Keratinocyte (primary cell): ENCODE results near the gene VPS13C. TPM values are rescaled to one million over a fixed set of nuclear protein-coding genes. Genes with fewer than 3 reads are reported as not detected.

Source experiments
- DNase-seq: peaks from one replicate; pipeline ENCODE4 v3.0.0-alpha.2; 2011; ENCODE audit warnings: low read depth, missing footprints, low spot score
- FAIRE-seq: peaks from 2 replicates; lab custom pipeline; 2011; peaks lifted over from hg19 to GRCh38; lab: Jason Lieb, UNC
- H2AFZ ChIP-seq: 2 replicates; pipeline ENCODE4 v1.6.0; 2012; ENCODE audit warnings: low read length, control low read depth, inconsistent platforms; ENCODE audit not compliant: control insufficient read depth
- H3K27ac ChIP-seq: 2 replicates; pipeline ENCODE4 v1.5.1; 2011; ENCODE audit warnings: low read length; ENCODE audit not compliant: control insufficient read depth, insufficient read depth
- H3K27me3 ChIP-seq: 3 replicates; pipeline ENCODE4 v1.6.0; 2011; ENCODE audit warnings: low read length; ENCODE audit not compliant: control insufficient read depth, insufficient read depth; ENCODE audit errors: extremely low read depth
- H3K36me3 ChIP-seq, 2 experiments: 2 replicates in 1 of 2; 3 replicates in 1 of 2; pipeline ENCODE4 v1.5.1; 2011; ENCODE audit warnings: low read length in 2 of 2, mild to moderate bottlenecking in 1 of 2; ENCODE audit not compliant: control insufficient read depth in 2 of 2, insufficient read depth in 2 of 2; ENCODE audit errors: extremely low read depth in 1 of 2
- H3K4me1 ChIP-seq: 3 replicates; pipeline ENCODE4 v1.5.1; 2011; ENCODE audit warnings: low read length; ENCODE audit not compliant: control insufficient read depth, insufficient read depth; ENCODE audit errors: extremely low read depth
- H3K4me2 ChIP-seq: 3 replicates; pipeline ENCODE4 v1.6.0; 2011; ENCODE audit warnings: low read depth, low read length; ENCODE audit not compliant: control insufficient read depth, insufficient read depth; ENCODE audit errors: extremely low read depth
- H3K4me3 ChIP-seq, 3 experiments: fragments of 200-600 bp in 1 of 3; sonication (generic) in 1 of 3; 2 replicates in 2 of 3; 3 replicates in 1 of 3; pipeline ENCODE4 v1.5.1; 2011 to 2016; ENCODE audit warnings: low read length in 3 of 3, mild to moderate bottlenecking in 3 of 3, control low read depth in 2 of 3, inconsistent platforms in 1 of 3, low read depth in 1 of 3, mixed read lengths in 1 of 3, mixed run types in 1 of 3, moderate library complexity in 1 of 3; ENCODE audit not compliant: control insufficient read depth in 2 of 3, insufficient read depth in 2 of 3; ENCODE audit errors: extremely low read depth in 1 of 3
- H3K79me2 ChIP-seq: 2 replicates; pipeline ENCODE4 v1.6.0; 2012; ENCODE audit warnings: low read length; ENCODE audit not compliant: control insufficient read depth, insufficient read depth
- H3K9ac ChIP-seq: 3 replicates; pipeline ENCODE4 v1.6.0; 2011; ENCODE audit warnings: low read length; ENCODE audit not compliant: control insufficient read depth, insufficient read depth; ENCODE audit errors: extremely low read depth
- H3K9me1 ChIP-seq: 3 replicates; pipeline ENCODE4 v1.6.0; 2011; ENCODE audit warnings: low read length; ENCODE audit not compliant: control insufficient read depth, insufficient read depth; ENCODE audit errors: extremely low read depth
- H3K9me3 ChIP-seq: 2 replicates; pipeline ENCODE4 v1.5.1; 2012; ENCODE audit warnings: low read depth, low read length; ENCODE audit not compliant: control insufficient read depth
- H4K20me1 ChIP-seq: 3 replicates; pipeline ENCODE4 v1.6.0; 2011; ENCODE audit warnings: low read length; ENCODE audit not compliant: control insufficient read depth, insufficient read depth; ENCODE audit errors: extremely low read depth
- EZH2 ChIP-seq: IDR thresholded peaks from one replicate; pipeline ENCODE4 v1.6.1; 2012; ENCODE audit warnings: inconsistent platforms, mild to moderate bottlenecking, low read length, moderate library complexity
- dilution Hi-C: fragments of 300-500 bp; cut with MboI; formaldehyde crosslinking; loops from one replicate; pipeline ENCODE4 v1.7.0; 2020; ENCODE audit warnings: low sequenced_read_pairs; ENCODE audit not compliant: extremely low pct_ligation_motif_present
- polyA plus RNA-seq, 5 experiments: library from polyadenylated mRNA; depleted of rRNA in 3 of 5; stranded (reverse) in 3 of 5; stranded (forward) in 1 of 5; unstranded in 1 of 5; fragments of >200 nt; gene quantifications; 1 replicate in 1 of 5; 2 replicates in 3 of 5; 3 replicates in 1 of 5; pipeline versions ENCODE4 v1.2.1 to v1.2.3, GENCODE V29; 2011 to 2012; ENCODE audit warnings: missing spikeins in 2 of 5, low read depth in 1 of 5, low replicate concordance in 1 of 5
- TF ChIP-seq, protein P1 (sequence below), 3 experiments: IDR thresholded peaks in 1 of 3; conservative IDR thresholded peaks in 1 of 3; optimal IDR thresholded peaks in 1 of 3; 2 replicates in 2 of 3; 3 replicates in 1 of 3; pipeline versions ENCODE3 to v1.5.1; 2011; ENCODE audit warnings: low read length in 3 of 3, mild to moderate bottlenecking in 3 of 3, moderate library complexity in 2 of 3, control low read depth in 1 of 3, inconsistent platforms in 1 of 3; ENCODE audit not compliant: insufficient read depth in 2 of 3; ENCODE audit errors: extremely low read depth in 1 of 3

VPS13C gene
- polyA plus RNA-seq, 1 donor (not counting 4 experiments of a cell fraction or from before 2014, with no cell fraction given) = 13.5 TPM

DNA sequence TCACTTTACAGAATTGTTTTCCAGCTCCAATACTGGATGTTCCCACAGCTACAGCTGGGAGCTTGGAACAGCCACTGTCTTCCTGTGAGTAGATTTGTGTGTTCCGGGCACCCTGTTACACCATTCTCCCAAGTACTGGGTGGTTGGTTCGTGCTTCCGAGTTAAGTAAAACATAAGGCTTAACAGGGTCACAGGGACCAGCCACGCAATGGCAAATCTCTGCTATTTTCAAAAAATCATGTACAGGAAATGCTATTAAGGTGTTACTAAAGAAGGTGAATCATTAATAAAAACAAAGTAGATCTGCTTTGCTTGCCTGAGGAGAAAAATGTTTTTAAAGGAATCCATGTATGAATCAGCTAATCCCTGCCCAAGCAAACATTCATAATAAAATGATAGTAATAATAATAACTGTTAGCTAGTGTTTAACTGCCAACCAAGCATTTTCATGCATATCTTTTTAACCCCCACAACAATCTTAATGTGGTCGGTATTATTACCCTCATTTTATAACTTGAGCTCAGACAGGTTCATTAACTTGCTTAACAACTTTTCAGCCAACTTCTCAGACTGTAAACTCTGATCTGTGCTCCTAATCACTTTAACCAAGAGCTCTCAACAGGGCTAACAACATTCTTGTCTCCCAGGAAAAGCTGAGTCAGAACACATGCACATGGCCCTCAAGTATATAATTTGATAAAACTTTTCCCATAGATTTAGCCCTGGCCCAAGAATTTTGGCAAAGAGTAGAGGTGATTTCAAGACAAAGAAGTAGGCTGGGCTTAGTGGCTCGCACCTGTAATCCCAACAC is 3.8 kb upstream of the VPS13C start:
- DNase-seq (no peak), FAIRE-seq (no peak)
- H3K4me2 ChIP-seq = peak overlapping the region; percentile 77
- H3K27me3 ChIP-seq = peaks cover 5% of the 10 kb centered on the region
- peak overlapping the region; percentile 24 for H3K9ac ChIP-seq
- peaks cover 9% of the 10 kb centered on the region for H3K79me2 ChIP-seq
- dilution Hi-C loops = no loop called here
- no peaks in the 10 kb centered on the region for H3K9me1 ChIP-seq
- peaks cover 33% of the 10 kb centered on the region for H3K4me1 ChIP-seq
- TF ChIP-seq, protein P1, sequence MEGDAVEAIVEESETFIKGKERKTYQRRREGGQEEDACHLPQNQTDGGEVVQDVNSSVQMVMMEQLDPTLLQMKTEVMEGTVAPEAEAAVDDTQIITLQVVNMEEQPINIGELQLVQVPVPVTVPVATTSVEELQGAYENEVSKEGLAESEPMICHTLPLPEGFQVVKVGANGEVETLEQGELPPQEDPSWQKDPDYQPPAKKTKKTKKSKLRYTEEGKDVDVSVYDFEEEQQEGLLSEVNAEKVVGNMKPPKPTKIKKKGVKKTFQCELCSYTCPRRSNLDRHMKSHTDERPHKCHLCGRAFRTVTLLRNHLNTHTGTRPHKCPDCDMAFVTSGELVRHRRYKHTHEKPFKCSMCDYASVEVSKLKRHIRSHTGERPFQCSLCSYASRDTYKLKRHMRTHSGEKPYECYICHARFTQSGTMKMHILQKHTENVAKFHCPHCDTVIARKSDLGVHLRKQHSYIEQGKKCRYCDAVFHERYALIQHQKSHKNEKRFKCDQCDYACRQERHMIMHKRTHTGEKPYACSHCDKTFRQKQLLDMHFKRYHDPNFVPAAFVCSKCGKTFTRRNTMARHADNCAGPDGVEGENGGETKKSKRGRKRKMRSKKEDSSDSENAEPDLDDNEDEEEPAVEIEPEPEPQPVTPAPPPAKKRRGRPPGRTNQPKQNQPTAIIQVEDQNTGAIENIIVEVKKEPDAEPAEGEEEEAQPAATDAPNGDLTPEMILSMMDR (optimal IDR thresholded peaks at IDR 0.05 in 1 of 3, IDR thresholded peaks at IDR 0.05 in 1 of 3, conservative IDR thresholded peaks at IDR 0.05 in 1 of 3; ENCODE audit: extremely low read depth in 1 of 3, insufficient read depth in 2 of 3, low read length in 3 of 3) = no peak
- no peak for TF ChIP-seq EZH2
- H2AFZ ChIP-seq = peak overlapping the region; percentile 39
- H3K9me3 ChIP-seq = no peaks in the 10 kb centered on the region
- H3K4me3 ChIP-seq = no peak overlapping the region
- no peaks in the 10 kb centered on the region for H3K36me3 ChIP-seq
- peak overlapping the region; percentile 42 for H3K27ac ChIP-seq
- H4K20me1 ChIP-seq = no peaks in the 10 kb centered on the region

DNA sequence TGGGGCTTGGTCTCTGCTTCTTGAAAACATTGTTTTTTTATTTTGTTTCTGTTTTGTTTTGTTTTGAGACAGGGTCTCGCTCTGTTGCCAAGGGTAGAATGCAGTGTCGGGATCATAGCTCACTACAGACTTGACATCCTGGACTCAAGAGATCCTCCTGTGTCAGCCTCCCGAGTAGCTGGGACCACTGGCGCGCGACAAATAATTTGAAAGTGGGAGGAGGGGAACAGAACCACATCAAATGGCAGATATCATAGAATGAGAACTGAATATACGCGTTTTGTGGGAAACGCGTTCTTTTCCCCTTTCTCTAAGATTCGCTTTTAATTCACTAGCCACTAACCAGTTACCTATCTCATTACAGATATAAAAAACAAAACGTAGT is 641 bp upstream of the VPS13C start:
- peak overlapping the region; percentile 83 to 98 (median 93) for H3K4me3 ChIP-seq
- peak overlapping the region; percentile 60 for H3K27ac ChIP-seq
- H2AFZ ChIP-seq = peak overlapping the region; percentile 96
- FAIRE-seq (no peak), DNase-seq (no peak)
- H3K9me1 ChIP-seq = no peaks in the 10 kb centered on the region
- peaks cover 28% of the 10 kb centered on the region for H3K79me2 ChIP-seq
- H3K9ac ChIP-seq = peak overlapping the region; percentile 78
- no peaks in the 10 kb centered on the region for H3K36me3 ChIP-seq
- dilution Hi-C loops = no loop called here
- H3K27me3 ChIP-seq = no peaks in the 10 kb centered on the region
- H4K20me1 ChIP-seq = no peaks in the 10 kb centered on the region
- peak overlapping the region; percentile 88 for H3K4me2 ChIP-seq
- TF ChIP-seq EZH2 = no peak
- TF ChIP-seq, protein P1 (optimal IDR thresholded peaks at IDR 0.05 in 1 of 3, IDR thresholded peaks at IDR 0.05 in 1 of 3, conservative IDR thresholded peaks at IDR 0.05 in 1 of 3; ENCODE audit: extremely low read depth in 1 of 3, insufficient read depth in 2 of 3, low read length in 3 of 3) = no peak
- H3K4me1 ChIP-seq = peaks cover 31% of the 10 kb centered on the region
- no peaks in the 10 kb centered on the region for H3K9me3 ChIP-seq
